HepG2 (cell line): Measurements from ENCODE around the gene SEMA7A. TPM values are rescaled to one million over a fixed set of nuclear protein-coding genes. Genes with fewer than 3 reads are reported as not detected.

ENCODE experiments used
- ATAC-seq: fragments of 200-7000 bp; cut with Tn5 transposase; 3 replicates; pipeline ENCODE4 v1.9.1; 2020; ENCODE audit warnings: mild to moderate bottlenecking, moderate library complexity
- BruUV-seq: library from RNA; stranded (reverse); fragments of 400-500 nt; replicated peaks from 2 replicates; lab custom pipeline; 2021; lab: Mats Ljungman, UMichigan
- CTCF ChIA-PET: fragments of 300-600 bp; formaldehyde crosslinking; extraction: SDS; loops from one replicate; lab custom pipeline; 2021; ENCODE audit warnings: low total read pairs, inconsistent platforms, low intra/inter-chr PET ratio; lab: Yijun Ruan, JAX
- POLR2A ChIA-PET: fragments of 350-600 bp; sonication (Branson Sonifier 250); formaldehyde crosslinking; loops from one replicate; lab custom pipeline; 2020; ENCODE audit warnings: antibody characterized with exemption, inconsistent platforms; lab: Yijun Ruan, JAX
- DNase-seq: peaks from one replicate; pipeline ENCODE4 v3.0.0-alpha.2; 2015; ENCODE audit warnings: low spot score
- FAIRE-seq: peaks from 3 replicates; lab custom pipeline; 2011; peaks lifted over from hg19 to GRCh38; lab: Jason Lieb, UNC
- H2AFZ ChIP-seq: one replicate; pipeline ENCODE4 v1.6.1; 2011; ENCODE audit warnings: low read length, inconsistent platforms
- H3K27ac ChIP-seq: fragments of 300-600 bp; 3 replicates; pipeline ENCODE4 v1.8.0; 2011; ENCODE audit warnings: mixed run types, mild to moderate bottlenecking, mixed read lengths, low read length, inconsistent platforms; ENCODE audit not compliant: insufficient read depth; ENCODE audit errors: extremely low read length
- H3K27me3 ChIP-seq, 2 experiments: fragments of 200-600 bp in 1 of 2; 2 replicates in 1 of 2; 3 replicates in 1 of 2; pipeline versions ENCODE4 v1.6.0 to v1.8.0; 2011; ENCODE audit warnings: low read length in 2 of 2, mild to moderate bottlenecking in 2 of 2, moderate library complexity in 2 of 2, inconsistent platforms in 1 of 2; ENCODE audit not compliant: insufficient read depth in 2 of 2, control insufficient read depth in 1 of 2
- H3K36me3 ChIP-seq, 2 experiments: fragments of 200-600 bp in 1 of 2; replicated peaks in 1 of 2; 2 replicates in 1 of 2; 3 replicates in 1 of 2; pipeline versions ENCODE4 v1.5.1 to v1.8.0; 2011; ENCODE audit warnings: low read length in 2 of 2, inconsistent platforms in 1 of 2; ENCODE audit not compliant: insufficient read depth in 2 of 2, control insufficient read depth in 1 of 2
- H3K4me1 ChIP-seq: 2 replicates; pipeline ENCODE4 v1.5.1; 2012; ENCODE audit warnings: low read length, inconsistent platforms; ENCODE audit not compliant: insufficient read depth
- H3K4me2 ChIP-seq: 2 replicates; pipeline ENCODE4 v1.6.0; 2011; ENCODE audit warnings: low read depth, low read length, inconsistent platforms
- H3K4me3 ChIP-seq, 3 experiments: fragments of 200-600 bp in 1 of 3; sonication (generic), shearing (Covaris generic) in 1 of 3; replicated peaks in 1 of 3; 2 replicates each; pipeline ENCODE4 v1.5.1; 2011 to 2016; ENCODE audit warnings: low read length in 3 of 3, inconsistent platforms in 2 of 3, low read depth in 2 of 3, mild to moderate bottlenecking in 2 of 3, control low read depth in 1 of 3, mixed read lengths in 1 of 3; ENCODE audit not compliant: insufficient read depth in 1 of 3
- H3K79me2 ChIP-seq: one replicate; pipeline ENCODE4 v1.6.1; 2011; ENCODE audit warnings: low read length, inconsistent platforms; ENCODE audit not compliant: insufficient read depth
- H3K9ac ChIP-seq: 2 replicates; pipeline ENCODE4 v1.6.0; 2011; ENCODE audit warnings: mild to moderate bottlenecking, low read depth, low read length, inconsistent platforms; ENCODE audit not compliant: insufficient read depth
- H3K9me3 ChIP-seq: 2 replicates; pipeline ENCODE4 v1.5.1; 2012; ENCODE audit warnings: mild to moderate bottlenecking, low read length
- H4K20me1 ChIP-seq: 2 replicates; pipeline ENCODE4 v1.6.0; 2011; ENCODE audit warnings: inconsistent platforms, mild to moderate bottlenecking, low read length, moderate library complexity; ENCODE audit not compliant: insufficient read depth
- ATF7-NPFF ChIP-seq: sonication (generic); formaldehyde crosslinking; IDR thresholded peaks from 2 replicates; pipeline ENCODE4 v1.8.1; 2023; ENCODE audit warnings: mild to moderate bottlenecking, low read depth, missing genetic modification reagents, moderate library complexity
- BATF2 ChIP-seq: sonication (generic); formaldehyde crosslinking; IDR thresholded peaks from 2 replicates; pipeline ENCODE4 v1.8.0; 2022; ENCODE audit warnings: mild to moderate bottlenecking, missing genetic modification reagents, moderate library complexity
- DNMT1 ChIP-seq: sonication (generic); formaldehyde crosslinking; IDR thresholded peaks from 2 replicates; pipeline ENCODE4 v1.5.1; 2020; ENCODE audit warnings: mild to moderate bottlenecking, missing genetic modification reagents
- KDM1A ChIP-seq: IDR thresholded peaks from 2 replicates; pipeline ENCODE4 v1.6.1; 2016; ENCODE audit warnings: missing compliant biosample characterization
- KIAA2018 ChIP-seq: sonication (generic); formaldehyde crosslinking; IDR thresholded peaks from 2 replicates; pipeline ENCODE4 v1.5.0; 2020; ENCODE audit warnings: mild to moderate bottlenecking, missing genetic modification reagents, borderline replicate concordance
- MEF2D ChIP-seq: sonication (generic); formaldehyde crosslinking; IDR thresholded peaks from 2 replicates; pipeline ENCODE4 v1.5.1; 2020; ENCODE audit warnings: mild to moderate bottlenecking, missing genetic modification reagents
- WIZ ChIP-seq: sonication (generic); formaldehyde crosslinking; IDR thresholded peaks from 2 replicates; pipeline ENCODE4 v1.5.1; 2020; ENCODE audit warnings: mild to moderate bottlenecking, missing genetic modification reagents
- ZMYM3 ChIP-seq: sonication (generic); formaldehyde crosslinking; IDR thresholded peaks from 2 replicates; pipeline ENCODE4 v1.5.1; 2020; ENCODE audit warnings: mild to moderate bottlenecking, missing genetic modification reagents
- ZNF549 ChIP-seq: sonication (generic); formaldehyde crosslinking; IDR thresholded peaks from 2 replicates; pipeline ENCODE4 v1.5.0; 2020; ENCODE audit warnings: missing genetic modification reagents
- ZNF615 ChIP-seq: sonication (generic); formaldehyde crosslinking; IDR thresholded peaks from 2 replicates; pipeline ENCODE4 v1.5.0; 2020; ENCODE audit warnings: mild to moderate bottlenecking, missing genetic modification reagents, borderline replicate concordance
- ZNF720 ChIP-seq: sonication (generic); formaldehyde crosslinking; IDR thresholded peaks from 2 replicates; pipeline ENCODE4 v1.4.0; 2020; ENCODE audit warnings: missing genetic modification reagents
- WGBS: methylation state at CpG from one replicate; pipeline ENCODE4 v1.1.6; 2017; ENCODE audit warnings: low lambda C conversion rate; 5-methylcytosine and 5-hydroxymethylcytosine counted together
- in situ Hi-C: cut with HindIII; loops from 2 replicates; pipeline ENCODE4 v1.10.0; 2017; ENCODE audit warnings: low pct_unique_long_range_greater_than_20kb; ENCODE audit not compliant: extremely low pct_ligation_motif_present
- intact Hi-C: fragments of 100-400 bp; cut with micrococcal nuclease; formaldehyde crosslinking; loops from one replicate; pipeline ENCODE4 v1.10.0; 2022; ENCODE audit not compliant: unreplicated experiment
- polyA plus RNA-seq, 8 experiments: library from polyadenylated mRNA; depleted of rRNA in 3 of 8; stranded (reverse) in 7 of 8; unstranded in 1 of 8; fragments of >200 nt; fragmentation: Illumina TruSeq in 4 of 8; extraction: Trizol in 4 of 8; gene quantifications; 2 replicates each; pipeline versions ENCODE4 v1.2.1 to v1.2.3, GENCODE V29; 2011 to 2016; ENCODE audit warnings: low read depth in 4 of 8, missing spikeins in 1 of 8, mixed read lengths in 1 of 8; ENCODE audit not compliant: insufficient read depth in 1 of 8
- total RNA-seq, 5 experiments: library from RNA; depleted of rRNA; stranded (reverse); fragments of >200 nt; fragmentation: Illumina TruSeq; extraction: Trizol; gene quantifications; 2 replicates each; pipeline ENCODE4 v1.2.3, GENCODE V29; 2016; ENCODE audit warnings: low read depth in 1 of 5

The SEMA7A gene
- total and polyA plus RNA-seq, 2 of the 13 experiments (the other 11 are each of a cell fraction or from before 2014, with no cell fraction given): 9.0 to 15.8 TPM

- TF ChIP-seq KIAA2018 (CRISPR knock-in tag): no peak
These were observed 41.3 kb downstream of the SEMA7A start (continued) for GRCh38 chr15:74392451-74392830.

DNA sequence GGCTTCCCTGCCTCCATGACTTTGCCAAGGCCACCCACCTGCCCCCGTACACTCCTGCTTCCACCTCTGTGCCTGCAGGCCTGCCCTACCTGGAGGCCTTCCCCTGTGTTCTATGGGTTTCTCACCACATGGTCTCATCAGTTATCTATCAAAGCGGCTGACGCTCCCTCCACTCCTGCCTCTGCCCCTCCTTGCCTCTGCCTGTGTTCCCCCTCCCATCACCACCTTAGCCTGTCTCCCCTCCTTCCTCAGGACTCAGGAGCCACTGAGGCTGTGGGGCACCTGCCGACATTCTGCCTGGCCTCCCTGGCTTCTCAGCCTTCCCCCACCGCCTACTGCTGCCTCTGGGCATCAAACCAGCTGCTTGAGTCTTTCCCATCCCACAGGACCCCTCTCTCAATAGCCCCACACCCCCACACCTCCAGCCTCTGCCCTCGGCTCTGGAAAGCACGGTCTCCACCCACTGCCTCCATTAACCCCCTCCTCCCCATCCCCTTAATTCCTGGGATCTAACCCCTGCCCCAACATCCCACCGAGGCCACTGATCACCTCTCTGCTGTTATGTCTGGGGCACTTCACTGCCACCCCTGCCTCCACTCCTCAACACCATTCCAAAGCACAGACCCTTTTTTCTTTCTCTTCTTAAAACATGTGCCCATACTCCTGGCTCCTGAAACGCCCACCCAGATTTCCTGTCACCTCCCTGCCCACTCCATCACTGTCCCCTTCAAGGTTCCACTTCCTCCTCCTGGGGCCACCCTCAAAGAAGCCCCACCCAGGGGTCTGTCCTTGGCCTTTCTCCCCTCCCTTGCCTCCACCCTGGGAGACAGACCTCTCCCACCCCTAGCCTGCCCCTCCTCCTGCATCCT lies 41.9 kb downstream of the SEMA7A start:
- no peaks in the 10 kb centered on the region for H3K79me2 ChIP-seq
- in situ Hi-C loops: no loop called here
- no peak overlapping the region for H3K9ac ChIP-seq
- ChIA-PET CTCF (no interaction called here), POLR2A (no interaction called here)
- no peak overlapping the region for H3K4me2 ChIP-seq
- no TSS peak for BruUV-seq
- H3K4me1 ChIP-seq: peaks cover 67% of the 10 kb centered on the region
- no peak for ATAC-seq
- no peaks in the 10 kb centered on the region for H3K36me3 ChIP-seq
- H3K27ac ChIP-seq: no peak overlapping the region
- DNase-seq: no peak
- no peaks in the 10 kb centered on the region for H3K9me3 ChIP-seq
- H3K27me3 ChIP-seq: peaks cover 8 to 65% of the 10 kb centered on the region in 2 experiments; a peak in 3 of 5 replicates
- H2AFZ ChIP-seq: no peak overlapping the region
- H3K4me3 ChIP-seq: no peak overlapping the region
- intact Hi-C loops: no loop called here
- H4K20me1 ChIP-seq: no peaks in the 10 kb centered on the region
- 28% methylated on average over 9 of the region's 9 CpGs for WGBS
- FAIRE-seq: no peak
- no peak for TF ChIP-seq ZNF615 (CRISPR knock-in tag)
- TF ChIP-seq ATF7-NPFF (CRISPR knock-in tag): no peak
- no peak for TF ChIP-seq ZNF549 (CRISPR knock-in tag)
- TF ChIP-seq WIZ: no peak
- TF ChIP-seq ZNF720 (CRISPR knock-in tag): no peak
- TF ChIP-seq ZMYM3 (CRISPR knock-in tag): no peak
- no peak for TF ChIP-seq MEF2D (CRISPR knock-in tag)
- TF ChIP-seq DNMT1: no peak
- no peak for TF ChIP-seq BATF2
- TF ChIP-seq KDM1A (CRISPR knock-in tag): no peak
